Chondrocyte (in vitro differentiated cells): ENCODE measurements around the gene ARHGEF35. TPM values are rescaled to one million over a fixed set of nuclear protein-coding genes. Genes with fewer than 3 reads are reported as not detected.
A peak's percentile ranks its signal among the peaks of the same experiment; 100 is the strongest.
"Not testable (repeated sequence)": the region's sequence is repeated elsewhere in the genome, so short reads cannot be mapped to it uniquely, and the experiment has no call there.

Source experiments
- DNase-seq: peaks from one replicate; pipeline ENCODE4 v3.0.0; 2021; ENCODE audit warnings: mixed read lengths, low spot score
- H3K27ac Mint-ChIP-seq: one replicate; pipeline ENCODE4 v1.8.0; 2021; ENCODE audit warnings: mild to moderate bottlenecking, moderate library complexity, mixed read lengths; ENCODE audit not compliant: unreplicated experiment
- H3K27me3 Mint-ChIP-seq: 2 replicates; pipeline ENCODE4 v1.8.0; 2021; ENCODE audit warnings: low read depth, mixed read lengths
- H3K36me3 Mint-ChIP-seq: 2 replicates; pipeline ENCODE4 v1.8.0; 2021; ENCODE audit warnings: low read depth, mixed read lengths
- H3K4me1 Mint-ChIP-seq: 2 replicates; pipeline ENCODE4 v1.8.0; 2021; ENCODE audit warnings: low read depth, mild to moderate bottlenecking, mixed read lengths
- H3K4me3 Mint-ChIP-seq: one replicate; pipeline ENCODE4 v1.8.0; 2021; ENCODE audit warnings: mild to moderate bottlenecking, moderate library complexity, mixed read lengths; ENCODE audit not compliant: unreplicated experiment
- H3K9me3 Mint-ChIP-seq: 2 replicates; pipeline ENCODE4 v1.8.0; 2021; ENCODE audit warnings: low read depth, mixed read lengths
- long read RNA-seq: library from polyadenylated mRNA; stranded (forward); transcript quantifications from one replicate; pipeline ENCODE4 v2.0.0, GENCODE V29; 2021
- total RNA-seq: library from RNA; stranded (reverse); gene quantifications from 3 replicates; pipeline ENCODE4 v1.2.1, GENCODE V29; 2021

The ARHGEF35 gene
- 0.75 to 2.7 TPM (median 2.0 TPM) in 3 replicates for total RNA-seq
- long read RNA-seq, partial matches to known transcripts: 0 of 5 reads
- long read RNA-seq, other reads (novel, unspliced or antisense): 1 of 5 reads

- not testable (repeated sequence) for DNase-seq, H3K27me3 Mint-ChIP-seq
Measured at GRCh38 chr7:144195212-144195872, at the start of gene ARHGEF35. Gene ARHGEF35 (minus strand): TSS chr7:144195833. CDS start chr7:144188383, 7,450 bp downstream.

DNA sequence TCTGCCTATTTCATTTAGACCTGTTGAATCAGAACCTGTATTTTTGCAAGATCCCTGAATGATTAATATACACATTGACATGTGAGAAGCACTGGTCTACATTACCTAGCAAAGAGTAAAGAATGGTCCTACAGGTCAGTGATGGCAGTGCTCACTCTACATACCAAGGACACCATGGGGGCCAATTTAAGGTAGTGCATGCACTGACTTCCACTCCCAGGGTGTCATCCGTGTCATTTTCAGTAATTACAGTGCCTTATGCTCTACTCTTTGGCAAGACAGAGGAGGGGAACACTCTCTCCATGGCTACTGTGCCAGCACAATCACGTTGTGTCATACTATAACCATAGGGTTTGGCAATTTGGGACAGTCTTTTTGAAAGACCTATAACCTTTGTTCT lies 49.7 kb upstream of the ARHGEF35 start:
- not testable (repeated sequence) for H3K9me3 Mint-ChIP-seq, H3K36me3 Mint-ChIP-seq, H3K4me3 Mint-ChIP-seq, DNase-seq, H3K27me3 Mint-ChIP-seq, H3K27ac Mint-ChIP-seq, H3K4me1 Mint-ChIP-seq

More at GRCh38 chr7:144195212-144195872, at the start of gene ARHGEF35:
- not testable (repeated sequence) for H3K9me3 Mint-ChIP-seq, H3K4me1 Mint-ChIP-seq, H3K36me3 Mint-ChIP-seq, H3K27ac Mint-ChIP-seq, H3K4me3 Mint-ChIP-seq

DNA sequence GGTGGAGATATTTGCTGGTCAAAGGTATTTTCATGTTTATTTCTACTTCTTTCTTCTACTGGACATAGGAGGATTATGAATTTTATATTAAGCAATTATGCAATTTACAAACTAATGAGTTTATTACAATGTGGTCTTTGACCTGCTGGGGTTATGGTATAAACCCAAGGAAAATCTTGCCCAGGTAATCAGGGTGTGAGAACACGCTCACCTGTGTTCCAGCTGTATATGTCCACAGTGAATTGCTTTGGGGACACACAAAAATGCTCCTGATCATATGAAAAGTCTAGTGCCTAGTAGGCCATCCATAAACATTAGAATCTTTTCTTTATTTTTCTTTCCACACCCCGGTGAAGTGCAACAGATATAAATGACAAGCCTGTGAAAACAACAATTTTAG lies 43.7 kb upstream of the ARHGEF35 start, which contains the start of gene OR2A42:
Gene OR2A42, minus strand, starts transcription at position 241 of the 400 bp plus-strand sequence. CDS start 6,762 bp downstream, outside the sequence.
- H3K4me3 Mint-ChIP-seq, H3K4me1 Mint-ChIP-seq, H3K9me3 Mint-ChIP-seq, H3K36me3 Mint-ChIP-seq, H3K27me3 Mint-ChIP-seq, DNase-seq, H3K27ac Mint-ChIP-seq: not testable (repeated sequence)

DNA sequence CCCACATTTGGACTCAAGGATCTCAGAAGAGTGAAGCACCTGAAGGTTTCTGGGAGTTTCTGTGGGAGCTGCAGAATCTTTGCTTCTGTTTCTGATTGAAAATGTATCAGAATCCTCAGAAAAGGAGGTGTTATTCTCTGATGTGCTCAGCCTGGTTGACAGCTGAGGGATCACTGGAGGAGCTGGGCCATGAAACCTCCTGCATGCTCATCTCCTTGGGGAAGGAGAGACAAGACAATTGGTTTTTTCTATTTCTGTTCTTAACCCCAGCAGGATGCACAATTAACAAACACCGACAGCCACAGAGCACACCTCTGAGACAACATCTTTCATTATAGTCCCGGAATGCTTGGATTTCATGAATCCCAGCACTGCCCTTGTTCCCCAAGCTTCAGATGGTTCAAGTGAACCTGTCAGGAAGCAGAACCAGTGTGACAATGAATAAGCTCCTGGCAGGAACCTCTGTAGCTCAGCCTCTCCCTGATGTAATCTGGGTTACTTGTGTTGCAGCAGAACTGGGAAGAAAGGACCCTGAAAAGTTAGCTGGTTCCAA lies 43.0 kb upstream of the ARHGEF35 start:
- H3K36me3 Mint-ChIP-seq, H3K4me1 Mint-ChIP-seq, H3K4me3 Mint-ChIP-seq, H3K27me3 Mint-ChIP-seq, H3K9me3 Mint-ChIP-seq, DNase-seq, H3K27ac Mint-ChIP-seq: not testable (repeated sequence)

- H3K4me3 Mint-ChIP-seq, H3K36me3 Mint-ChIP-seq, H3K4me1 Mint-ChIP-seq, H3K9me3 Mint-ChIP-seq, DNase-seq, H3K27ac Mint-ChIP-seq, H3K27me3 Mint-ChIP-seq: not testable (repeated sequence)
Measured at GRCh38 chr7:144233039-144233438, 37.4 kb upstream of the ARHGEF35 start.

GRCh38 chr7:144231027-144231426 lies 35.4 kb upstream of the ARHGEF35 start:
- not testable (repeated sequence) for H3K27me3 Mint-ChIP-seq, H3K36me3 Mint-ChIP-seq

DNA sequence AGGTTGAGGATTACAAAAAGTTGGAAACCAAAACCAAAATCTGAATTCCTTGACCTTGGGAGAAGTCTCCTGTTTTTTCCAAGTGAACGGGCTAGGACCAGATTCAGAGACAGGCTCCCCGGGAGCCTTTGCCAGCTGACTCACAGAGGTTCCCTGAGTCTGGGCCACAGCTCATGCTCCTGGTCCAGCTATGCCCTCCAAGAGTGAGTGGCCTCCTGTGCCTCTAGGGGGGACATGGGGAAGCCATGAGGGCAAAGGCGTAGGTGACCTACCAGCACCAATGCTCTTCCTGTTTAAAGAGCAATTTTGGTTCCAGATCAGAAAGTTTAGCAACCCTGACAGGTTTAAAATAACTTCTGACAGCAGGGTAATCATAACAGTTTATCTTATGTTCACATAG lies 33.2 kb upstream of the ARHGEF35 start:
- H3K36me3 Mint-ChIP-seq, H3K27ac Mint-ChIP-seq, H3K9me3 Mint-ChIP-seq, H3K4me1 Mint-ChIP-seq, H3K4me3 Mint-ChIP-seq, H3K27me3 Mint-ChIP-seq: not testable (repeated sequence)
- DNase-seq: peak; percentile 60

More at GRCh38 chr7:144231027-144231426, 35.4 kb upstream of the ARHGEF35 start:
- H3K4me3 Mint-ChIP-seq, H3K27ac Mint-ChIP-seq, DNase-seq, H3K4me1 Mint-ChIP-seq, H3K9me3 Mint-ChIP-seq: not testable (repeated sequence)

GRCh38 chr7:144226866-144227265 lies 31.2 kb upstream of the ARHGEF35 start:
- not testable (repeated sequence) for H3K4me1 Mint-ChIP-seq, H3K27me3 Mint-ChIP-seq, H3K9me3 Mint-ChIP-seq, H3K27ac Mint-ChIP-seq, DNase-seq, H3K4me3 Mint-ChIP-seq, H3K36me3 Mint-ChIP-seq

DNA sequence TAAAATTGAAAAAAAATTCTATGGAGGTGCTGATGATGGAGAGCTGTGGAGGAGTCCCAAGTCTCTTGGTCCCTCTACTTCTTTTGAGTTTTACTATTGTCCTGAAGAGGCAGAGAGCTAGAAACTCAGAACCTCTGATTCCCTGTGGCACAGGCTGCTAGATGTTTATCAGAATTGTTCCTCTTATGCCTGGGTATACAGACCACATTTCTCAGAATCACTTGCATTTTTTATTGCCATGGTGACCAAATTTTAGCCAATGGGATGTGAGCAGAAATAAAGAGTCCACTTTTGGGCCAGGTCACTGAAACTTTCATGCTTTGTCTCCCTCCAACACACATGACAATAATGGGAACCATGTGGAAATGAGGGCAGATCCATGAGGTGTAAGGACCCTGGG lies 28.0 kb upstream of the ARHGEF35 start:
- not testable (repeated sequence) for H3K9me3 Mint-ChIP-seq

DNA sequence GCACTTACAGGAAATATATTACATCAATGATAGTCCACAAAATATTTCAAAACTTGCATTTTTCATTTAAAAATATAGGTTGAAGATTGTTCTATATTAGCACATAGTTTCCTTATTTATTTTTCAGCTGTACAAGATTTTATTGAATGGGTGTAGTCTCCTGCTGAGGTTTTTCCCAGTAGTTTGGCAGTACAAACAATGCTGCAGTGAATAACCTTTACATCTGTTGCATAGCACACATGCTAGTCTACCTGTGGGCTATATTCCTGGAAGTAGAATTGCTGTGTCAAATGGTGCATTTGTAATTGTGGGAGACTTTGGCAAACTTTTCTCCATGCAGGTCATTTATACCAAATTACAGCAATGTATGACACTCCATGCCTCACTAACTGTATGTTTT lies 24.9 kb upstream of the ARHGEF35 start:
- not testable (repeated sequence) for H3K9me3 Mint-ChIP-seq, H3K27ac Mint-ChIP-seq, H3K27me3 Mint-ChIP-seq, DNase-seq, H3K4me1 Mint-ChIP-seq, H3K36me3 Mint-ChIP-seq, H3K4me3 Mint-ChIP-seq

More for the DNA sequence above, 28.0 kb upstream of the ARHGEF35 start:
- H3K27ac Mint-ChIP-seq, H3K27me3 Mint-ChIP-seq, H3K4me1 Mint-ChIP-seq, H3K4me3 Mint-ChIP-seq, DNase-seq, H3K36me3 Mint-ChIP-seq: not testable (repeated sequence)
